Natural killer cell (primary cell): ENCODE results near the gene ADAMTS19. TPM values are rescaled to one million over a fixed set of nuclear protein-coding genes. Genes with fewer than 3 reads are reported as not detected.

ENCODE experiments used
- ATAC-seq, 3 donors: fragments of 150-1000 bp in 2 of 3; fragments of 200-7000 bp in 1 of 3; cut with Tn5 transposase; 1 replicate in 1 of 3; 2 replicates in 2 of 3; pipeline ENCODE4 v1.10.0; 2021; ENCODE audit warnings: mild to moderate bottlenecking in 2 of 3, moderate library complexity in 2 of 3
- DNase-seq, 2 donors: peaks; one replicate each; pipeline versions ENCODE4 v3.0.0 to v3.0.0-alpha.2; 2013 to 2021; ENCODE audit warnings: mixed read lengths in 1 of 2
- H3K27ac ChIP-seq: one replicate; pipeline ENCODE4 v1.5.1; 2013; ENCODE audit warnings: mild to moderate bottlenecking, low read length
- H3K27me3 ChIP-seq: one replicate; pipeline ENCODE4 v1.6.1; 2013; ENCODE audit warnings: low read length; ENCODE audit not compliant: control insufficient read depth, insufficient read depth
- H3K36me3 ChIP-seq: one replicate; pipeline ENCODE4 v1.6.1; 2013; ENCODE audit warnings: low read length; ENCODE audit not compliant: control insufficient read depth, insufficient read depth
- H3K4me1 ChIP-seq: one replicate; pipeline ENCODE4 v1.6.1; 2013; ENCODE audit warnings: low read length; ENCODE audit not compliant: control insufficient read depth, insufficient read depth
- H3K4me3 ChIP-seq: one replicate; pipeline ENCODE4 v1.5.1; 2013; ENCODE audit warnings: low read length
- H3K9me3 ChIP-seq: one replicate; pipeline ENCODE4 v1.6.1; 2013; ENCODE audit warnings: low read length; ENCODE audit not compliant: control insufficient read depth, insufficient read depth
- H3K27ac Mint-ChIP-seq, 2 donors: one replicate each; pipeline ENCODE4 v1.8.0; 2022; ENCODE audit warnings: mild to moderate bottlenecking in 2 of 2, mixed read lengths in 2 of 2, moderate library complexity in 1 of 2
- H3K27me3 Mint-ChIP-seq, 2 donors: one replicate each; pipeline ENCODE4 v1.8.0; 2022; ENCODE audit warnings: low read depth in 2 of 2, mixed read lengths in 2 of 2
- H3K36me3 Mint-ChIP-seq: one replicate; pipeline ENCODE4 v1.8.0; 2022; ENCODE audit warnings: mixed read lengths
- H3K4me1 Mint-ChIP-seq, 2 donors: one replicate each; pipeline ENCODE4 v1.8.0; 2022; ENCODE audit warnings: mixed read lengths in 2 of 2
- H3K4me3 Mint-ChIP-seq: one replicate; pipeline ENCODE4 v1.8.0; 2022; ENCODE audit warnings: mild to moderate bottlenecking, moderate library complexity, mixed read lengths
- H3K9me3 Mint-ChIP-seq, 2 donors: one replicate each; pipeline ENCODE4 v1.8.0; 2022; ENCODE audit warnings: mixed read lengths in 2 of 2
- WGBS: methylation state at CpG from one replicate; pipeline ENCODE4 v1.1.7; 2013; ENCODE audit warnings: missing lambda C conversion rate; ENCODE audit not compliant: insufficient coverage; 5-methylcytosine and 5-hydroxymethylcytosine counted together
- intact Hi-C: fragments of 100-400 bp; cut with micrococcal nuclease; formaldehyde crosslinking; loops from one replicate; pipeline ENCODE4 v1.14.2; 2022
- total RNA-seq, 4 donors: library from RNA; stranded (reverse); fragments of 120-200 nt in 1 of 4; gene quantifications; one replicate each; pipeline versions ENCODE4 v1.2.3 to v1.2.4, GENCODE V29; 2013 to 2022
- TF ChIP-seq, protein P1 (sequence below): fragments of 200-600 bp; IDR thresholded peaks from one replicate; pipeline ENCODE4 v1.8.0; 2022; ENCODE audit warnings: antibody characterized with exemption

The ADAMTS19 gene
- total RNA-seq, 3 donors from 2014 or later (not counting 1 experiment from before 2014, with no cell fraction given): not detected

DNA sequence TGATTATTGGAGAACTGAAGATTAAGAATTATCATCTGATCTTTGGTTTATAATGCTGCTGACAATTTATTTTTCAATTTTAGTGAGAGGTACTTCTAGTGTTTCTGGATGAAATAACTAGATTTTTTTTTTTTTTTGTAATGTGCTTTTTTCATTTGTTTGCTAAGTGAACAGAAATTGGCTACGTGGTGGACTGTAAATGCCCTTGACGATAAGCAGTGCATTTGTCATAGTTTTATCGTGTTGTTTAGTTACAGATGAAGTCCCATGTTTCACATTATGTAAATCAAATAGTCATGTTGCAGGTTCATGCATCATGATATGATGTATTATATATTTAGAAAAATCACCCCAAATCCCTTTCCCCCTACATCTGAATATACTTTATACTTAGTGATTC, 81.0 kb downstream of the ADAMTS19 start:
- Mint-ChIP-seq H3K36me3 (no peaks in the 10 kb centered on the region), H3K9me3 (peaks cover 8 to 16% of the 10 kb centered on the region in 2 donors), H3K4me3 (no peak overlapping the region), H3K27ac (no peak overlapping the region), H3K4me1 (no peaks in the 10 kb centered on the region), H3K27me3 (no peaks in the 10 kb centered on the region)
- Histone ChIP-seq H3K27me3 (no peaks in the 10 kb centered on the region), H3K27ac (no peak overlapping the region), H3K9me3 (no peaks in the 10 kb centered on the region), H3K36me3 (no peaks in the 10 kb centered on the region), H3K4me1 (no peaks in the 10 kb centered on the region), H3K4me3 (no peak overlapping the region)
- intact Hi-C loops: no loop called here
- TF ChIP-seq, protein P1, sequence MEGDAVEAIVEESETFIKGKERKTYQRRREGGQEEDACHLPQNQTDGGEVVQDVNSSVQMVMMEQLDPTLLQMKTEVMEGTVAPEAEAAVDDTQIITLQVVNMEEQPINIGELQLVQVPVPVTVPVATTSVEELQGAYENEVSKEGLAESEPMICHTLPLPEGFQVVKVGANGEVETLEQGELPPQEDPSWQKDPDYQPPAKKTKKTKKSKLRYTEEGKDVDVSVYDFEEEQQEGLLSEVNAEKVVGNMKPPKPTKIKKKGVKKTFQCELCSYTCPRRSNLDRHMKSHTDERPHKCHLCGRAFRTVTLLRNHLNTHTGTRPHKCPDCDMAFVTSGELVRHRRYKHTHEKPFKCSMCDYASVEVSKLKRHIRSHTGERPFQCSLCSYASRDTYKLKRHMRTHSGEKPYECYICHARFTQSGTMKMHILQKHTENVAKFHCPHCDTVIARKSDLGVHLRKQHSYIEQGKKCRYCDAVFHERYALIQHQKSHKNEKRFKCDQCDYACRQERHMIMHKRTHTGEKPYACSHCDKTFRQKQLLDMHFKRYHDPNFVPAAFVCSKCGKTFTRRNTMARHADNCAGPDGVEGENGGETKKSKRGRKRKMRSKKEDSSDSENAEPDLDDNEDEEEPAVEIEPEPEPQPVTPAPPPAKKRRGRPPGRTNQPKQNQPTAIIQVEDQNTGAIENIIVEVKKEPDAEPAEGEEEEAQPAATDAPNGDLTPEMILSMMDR: no peak
- DNase-seq (no peak), ATAC-seq (no peak)
- 72% methylated on average over 3 of the region's 3 CpGs for WGBS

DNA sequence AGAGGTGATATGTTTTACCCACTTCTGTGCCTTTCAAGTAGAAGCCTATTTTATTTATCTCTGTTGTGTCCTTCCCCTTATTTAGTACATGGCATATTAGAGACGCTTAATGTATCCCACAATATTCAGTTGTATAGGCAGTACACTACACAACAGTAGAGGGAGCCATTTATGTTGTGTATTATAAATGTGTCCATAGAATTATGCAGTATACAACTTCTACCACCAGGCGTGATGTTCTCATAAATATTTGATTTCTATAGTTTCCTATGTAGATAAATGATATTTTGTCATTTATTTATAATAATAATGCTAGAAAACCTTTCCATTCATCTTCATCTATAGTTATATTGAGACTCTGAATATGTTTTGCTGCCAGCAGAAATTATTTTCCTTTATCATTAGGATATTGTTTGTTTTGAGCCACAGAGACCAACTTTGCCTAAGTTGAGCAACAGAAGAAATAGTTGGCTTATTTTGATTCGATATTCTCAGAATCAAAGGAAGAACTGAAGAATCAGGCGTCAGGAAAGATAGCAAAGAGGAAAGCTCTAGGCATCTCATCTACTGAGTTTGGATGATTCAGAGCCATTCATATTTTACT, 81.7 kb downstream of the ADAMTS19 start:
- no peaks in the 10 kb centered on the region for H3K4me1 Mint-ChIP-seq
- H3K4me3 Mint-ChIP-seq: no peak overlapping the region
- intact Hi-C loops: no loop called here
- Histone ChIP-seq H3K27ac (no peak overlapping the region), H3K4me3 (no peak overlapping the region), H3K4me1 (no peaks in the 10 kb centered on the region), H3K36me3 (no peaks in the 10 kb centered on the region), H3K27me3 (no peaks in the 10 kb centered on the region), H3K9me3 (no peaks in the 10 kb centered on the region)
- DNase-seq (no peak), ATAC-seq (no peak)
- 96% methylated on average over 2 of the region's 4 CpGs for WGBS
- H3K9me3 Mint-ChIP-seq: peaks cover 10 to 21% of the 10 kb centered on the region in 2 donors
- no peaks in the 10 kb centered on the region for H3K27me3 Mint-ChIP-seq
- H3K27ac Mint-ChIP-seq: no peak overlapping the region
- peaks cover 4% of the 10 kb centered on the region for H3K36me3 Mint-ChIP-seq
- TF ChIP-seq, protein P1: no peak

DNA sequence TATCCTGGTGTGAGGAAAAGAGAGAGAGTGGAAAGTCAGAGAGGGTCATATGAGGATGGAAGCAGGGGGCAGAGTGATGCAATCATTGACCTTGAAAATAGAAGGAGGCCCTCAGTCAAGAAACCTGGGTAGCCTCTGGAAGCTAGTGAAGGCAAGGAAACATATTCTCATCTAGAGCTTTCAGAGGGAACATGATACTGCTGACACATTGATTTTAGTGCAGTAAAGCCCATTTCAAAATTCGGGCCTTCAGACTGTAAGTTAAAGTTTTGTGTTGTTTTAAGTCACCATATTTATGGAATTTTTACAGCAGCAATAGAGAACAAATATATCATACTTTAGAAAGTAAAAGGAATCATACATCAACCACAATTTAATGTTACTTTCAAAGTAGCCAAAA, 87.0 kb downstream of the ADAMTS19 start:
- Mint-ChIP-seq H3K36me3 (peaks cover 11% of the 10 kb centered on the region), H3K9me3 (peaks cover 11 to 15% of the 10 kb centered on the region in 2 donors), H3K27me3 (no peaks in the 10 kb centered on the region), H3K4me3 (no peak overlapping the region), H3K4me1 (no peaks in the 10 kb centered on the region), H3K27ac (no peak overlapping the region)
- no peak for ATAC-seq
- Histone ChIP-seq H3K4me3 (no peak overlapping the region), H3K27ac (no peak overlapping the region), H3K9me3 (no peaks in the 10 kb centered on the region), H3K36me3 (no peaks in the 10 kb centered on the region), H3K27me3 (no peaks in the 10 kb centered on the region), H3K4me1 (no peaks in the 10 kb centered on the region)
- TF ChIP-seq, protein P1: no peak
- no CpG with 5 or more reads among the region's 1 CpG for WGBS
- intact Hi-C loops: no loop called here
- DNase-seq: no peak
